ENCODE measurements around the gene FAM222B.
"Not testable (repeated sequence)": the region's sequence is repeated elsewhere in the genome, so short reads cannot be mapped to it uniquely, and the experiment has no call there.

The FAM222B gene

DNA sequence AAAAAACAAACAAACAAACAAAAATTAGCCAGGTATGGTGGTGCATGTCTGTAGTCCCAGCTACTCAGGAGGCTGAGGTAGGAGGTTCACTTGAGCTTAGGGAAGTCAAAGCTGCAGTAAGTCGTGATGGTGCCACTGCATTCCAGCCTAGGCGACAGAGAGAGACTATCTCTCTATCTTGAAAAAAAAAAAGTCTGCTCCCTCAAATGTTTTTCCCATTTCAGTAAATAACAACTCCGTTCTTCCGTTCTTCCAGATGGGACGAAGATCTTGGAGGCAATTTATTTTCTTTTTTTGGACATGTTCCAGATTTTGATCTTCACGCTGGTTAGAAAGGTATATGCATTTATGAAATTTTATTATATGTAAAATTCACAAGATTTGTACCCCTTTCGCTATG is 31.2 kb upstream of the FAM222B start:
- DNase-seq = peak in 2 of 10 donors; percentile 5 to 13
- intact Hi-C loops (cut with DNase I) = no loop called here

DNA sequence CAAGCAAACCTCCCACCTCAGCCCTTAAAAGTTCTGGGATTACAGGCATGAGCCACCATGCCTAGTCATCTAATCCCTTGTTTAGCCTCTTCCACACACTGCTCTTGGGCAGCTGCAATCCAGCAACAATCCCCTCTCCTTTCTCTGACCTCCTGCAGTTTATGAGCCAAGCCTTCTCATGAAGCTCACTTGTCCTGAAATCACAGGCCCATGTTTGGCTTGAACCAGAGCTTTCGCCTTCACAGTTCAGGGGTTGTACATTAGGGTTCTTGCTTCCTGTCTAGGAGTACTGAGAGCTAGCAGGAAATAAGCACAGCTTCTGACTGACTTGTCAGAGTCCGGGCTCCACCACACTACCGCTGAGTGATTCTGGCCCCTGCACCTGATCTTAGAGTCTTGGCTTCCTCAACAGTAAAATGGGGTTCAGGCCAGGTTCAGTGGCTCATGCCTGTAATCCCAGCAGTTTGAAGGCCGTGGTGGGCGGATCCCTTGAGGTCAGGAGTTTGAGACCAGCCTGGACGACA is 28.5 kb upstream of the FAM222B start:
- peak in 1 of 10 donors; percentile 21 for DNase-seq
- intact Hi-C loops (cut with DNase I) = no loop called here

DNA sequence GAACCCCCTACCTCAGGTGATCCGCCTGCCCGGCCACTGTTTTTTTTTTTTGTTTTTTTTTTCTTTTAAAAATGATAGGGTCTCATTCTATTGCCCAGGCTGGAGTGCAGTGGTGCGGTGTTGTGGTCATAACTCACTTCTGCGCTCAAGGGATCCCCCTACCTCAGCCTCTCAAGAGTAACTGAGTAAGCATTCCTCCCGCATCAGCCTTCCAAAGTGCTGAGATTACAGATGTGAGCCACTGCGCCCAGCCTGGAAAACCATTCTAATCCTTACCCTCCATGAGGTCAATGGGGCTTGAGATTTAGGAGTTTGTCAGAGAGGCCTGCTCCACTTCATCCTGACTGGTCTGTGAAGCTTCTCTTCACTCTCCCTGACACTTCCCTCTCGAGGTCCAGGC is 24.7 kb upstream of the FAM222B start:
- intact Hi-C loops (cut with DNase I) = no loop called here
- DNase-seq = no peak

DNA sequence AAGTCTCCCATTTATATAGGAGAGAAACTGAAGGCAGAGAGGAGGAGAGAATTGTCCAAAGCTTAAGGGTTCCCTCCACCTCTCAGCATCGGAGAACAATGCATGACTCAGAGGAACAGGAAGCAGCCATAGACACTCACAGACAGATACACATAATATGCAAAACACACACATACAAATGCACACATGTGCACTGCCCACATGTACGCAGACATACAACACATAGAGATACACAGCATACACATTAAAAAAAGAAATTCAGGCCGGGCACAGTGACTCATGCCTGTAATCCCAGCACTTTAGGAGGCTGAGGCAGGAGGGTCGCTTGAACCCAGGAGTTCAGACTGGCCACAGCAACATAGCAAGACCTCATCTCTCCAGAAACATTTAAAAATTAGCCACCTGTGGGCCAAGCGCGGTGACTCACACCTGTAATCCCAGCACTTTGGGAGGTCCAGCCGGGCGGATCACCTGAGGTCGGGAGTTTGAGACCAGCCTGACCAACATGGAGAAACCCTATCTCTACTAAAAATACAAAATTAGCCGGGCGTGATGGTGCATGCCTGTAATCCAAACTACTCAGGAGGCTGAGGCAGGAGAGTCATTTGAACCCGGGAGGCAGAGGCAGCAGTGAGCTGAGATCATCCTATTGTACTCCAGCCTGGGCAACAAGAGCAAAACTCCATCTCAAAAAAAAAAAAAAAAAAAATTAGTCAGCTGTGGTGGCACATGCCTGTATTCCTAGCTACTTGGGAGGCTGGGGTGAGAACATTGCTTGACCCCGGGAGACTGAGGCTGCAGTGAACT is 23.6 kb upstream of the FAM222B start:
- intact Hi-C loops (cut with DNase I) = no loop called here
- DNase-seq = no peak

DNA sequence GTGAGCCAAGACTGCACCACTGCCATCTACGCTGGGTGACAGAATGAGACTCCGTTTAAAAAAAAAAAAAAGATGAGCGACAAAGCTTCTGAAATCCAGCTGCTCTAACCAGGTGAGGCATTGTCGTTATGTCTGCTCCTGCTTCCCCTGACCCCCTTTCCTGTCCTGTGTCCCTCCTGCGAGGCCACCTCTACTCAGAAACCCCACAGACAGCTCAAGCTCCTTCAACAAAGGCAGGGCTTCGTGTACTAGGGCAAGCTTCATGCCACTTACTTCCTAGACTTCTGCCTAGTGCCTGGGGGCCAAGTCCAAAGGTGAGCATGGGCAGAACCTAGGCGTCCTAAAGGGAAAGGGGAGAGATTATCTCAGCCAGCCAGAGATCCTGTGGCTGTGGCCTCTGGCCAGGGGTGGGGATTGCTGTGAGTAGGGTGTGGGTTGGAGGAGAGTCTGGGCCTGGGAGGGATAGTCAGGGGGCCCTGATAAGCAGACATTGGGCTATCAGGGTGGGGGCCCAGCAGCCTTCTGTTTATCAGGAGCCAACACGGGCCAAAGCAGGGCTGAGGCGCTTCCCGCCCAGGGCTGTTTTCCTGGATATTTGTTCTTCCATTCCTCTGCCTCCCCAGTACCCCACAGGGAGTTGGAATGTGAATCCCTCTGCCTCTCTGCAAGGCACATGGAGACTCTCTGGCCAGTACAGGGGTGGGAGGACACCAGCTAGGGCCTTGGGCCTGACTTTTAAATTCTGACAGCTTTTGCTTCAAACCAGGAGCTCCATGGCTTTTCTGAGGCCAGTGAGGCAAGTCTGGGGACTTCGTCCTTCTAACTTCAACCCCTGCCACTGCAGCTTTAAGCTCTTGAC is 22.6 kb upstream of the FAM222B start:
- DNase-seq = no peak
- intact Hi-C loops (cut with DNase I) = no loop called here

DNA sequence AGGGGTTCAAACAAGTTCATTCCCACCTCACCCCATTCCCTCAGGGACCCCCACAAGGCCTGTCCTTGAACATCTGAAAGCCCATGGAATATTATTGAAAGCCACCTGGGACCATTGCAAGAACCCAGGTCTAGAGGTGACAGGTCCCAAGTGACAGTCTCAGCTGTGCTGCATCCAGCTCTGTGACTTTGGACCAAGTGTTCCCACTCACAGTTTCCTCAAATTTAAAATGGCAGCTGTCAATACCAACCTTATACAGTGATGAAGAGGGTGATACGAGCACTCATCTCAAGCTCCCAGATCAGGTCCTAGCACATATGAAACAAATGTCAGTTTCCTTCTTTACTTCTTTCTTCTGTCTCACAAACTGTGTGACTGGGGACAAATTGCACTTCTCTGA is 21.4 kb upstream of the FAM222B start:
- DNase-seq = peak in 1 of 10 donors; percentile 3
- intact Hi-C loops (cut with DNase I) = no loop called here

DNA sequence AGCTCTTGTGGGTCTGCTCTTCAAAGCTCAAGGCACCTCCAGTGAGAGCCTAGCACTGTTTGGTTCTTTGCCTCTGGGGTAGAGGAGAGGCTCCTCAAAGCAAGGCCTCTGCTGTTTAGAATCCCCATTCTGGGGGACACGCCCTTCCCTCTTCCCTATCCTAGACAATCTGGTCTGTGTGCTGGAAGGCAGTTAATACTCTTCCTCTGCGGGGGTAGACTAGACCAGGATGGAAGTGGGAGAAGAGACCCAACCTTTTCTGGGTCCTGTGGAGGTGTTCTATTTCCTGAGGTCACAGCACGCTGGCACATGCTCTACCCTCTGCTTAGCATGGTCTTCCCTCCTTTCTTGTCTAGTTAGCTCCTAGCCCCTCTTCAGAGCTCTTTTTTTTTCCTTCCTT is 20.0 kb upstream of the FAM222B start:
- intact Hi-C loops (cut with DNase I) = no loop called here
- no peak for DNase-seq

DNA sequence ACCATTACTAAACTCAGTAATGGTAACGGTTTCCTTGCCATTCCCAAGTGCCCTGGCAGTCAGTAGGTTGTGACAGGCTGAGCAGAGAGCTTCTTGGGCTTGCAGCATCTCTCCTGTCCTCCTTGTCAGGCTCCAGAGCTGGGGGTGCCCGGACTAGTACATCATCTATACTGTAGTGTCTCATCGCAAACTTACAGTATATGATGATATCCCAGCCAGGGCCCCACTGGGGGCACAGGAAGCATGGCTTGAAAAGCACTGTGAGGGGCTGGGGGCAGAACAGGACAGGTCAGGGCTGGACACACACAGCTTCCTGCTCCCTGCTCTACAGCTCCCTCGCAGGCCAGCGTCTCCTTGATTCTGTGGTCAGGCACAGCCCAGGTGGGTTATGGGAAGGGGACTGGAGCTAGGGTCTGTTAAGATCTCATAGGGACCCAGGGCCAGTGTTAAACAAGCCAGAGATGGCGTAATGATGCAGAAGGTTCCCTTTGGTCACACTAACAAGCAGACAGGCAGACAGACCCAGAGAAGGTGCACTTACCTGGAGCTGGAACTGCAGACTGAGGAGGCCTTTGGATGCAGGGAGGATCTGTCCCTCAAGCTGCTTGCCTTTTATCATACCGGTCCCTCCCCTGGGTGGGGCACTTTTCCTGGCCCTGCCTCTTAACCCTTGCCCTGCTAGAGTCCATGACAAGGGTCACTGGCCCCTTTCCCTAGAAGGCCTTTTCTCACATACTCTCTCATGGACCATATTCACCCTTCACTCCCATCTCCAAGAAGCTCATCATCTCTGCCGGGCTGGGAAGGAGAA is 19.0 kb upstream of the FAM222B start:
- intact Hi-C loops (cut with DNase I) = no loop called here

DNA sequence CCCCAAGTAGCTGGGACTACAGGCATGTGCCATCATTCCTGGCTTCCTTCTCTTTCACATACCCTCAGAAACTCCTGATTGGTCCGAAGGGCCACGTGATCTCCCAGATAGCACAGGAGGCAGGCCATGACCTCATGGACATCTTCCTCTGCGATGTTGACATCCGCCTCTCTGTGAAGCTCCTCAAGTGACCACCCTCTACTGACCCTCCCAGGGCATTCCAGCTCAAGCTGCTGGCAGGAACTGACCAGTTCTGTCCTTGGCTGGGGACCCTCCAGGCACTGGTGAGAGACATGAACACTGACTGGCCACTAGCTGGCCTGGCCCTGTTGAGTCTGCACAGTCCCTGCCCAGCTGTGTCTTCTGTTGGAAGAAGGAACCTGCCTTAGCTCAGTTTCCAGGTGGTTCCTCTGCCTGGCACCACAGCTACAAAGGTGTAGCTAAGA is 17.8 kb upstream of the FAM222B start:
- intact Hi-C loops (cut with DNase I) = no loop called here
- peak in 2 of 10 donors; percentile 24 to 52 for DNase-seq

More for the DNA sequence above, 19.0 kb upstream of the FAM222B start:
- DNase-seq = peak in 2 of 10 donors; percentile 29 to 51

DNA sequence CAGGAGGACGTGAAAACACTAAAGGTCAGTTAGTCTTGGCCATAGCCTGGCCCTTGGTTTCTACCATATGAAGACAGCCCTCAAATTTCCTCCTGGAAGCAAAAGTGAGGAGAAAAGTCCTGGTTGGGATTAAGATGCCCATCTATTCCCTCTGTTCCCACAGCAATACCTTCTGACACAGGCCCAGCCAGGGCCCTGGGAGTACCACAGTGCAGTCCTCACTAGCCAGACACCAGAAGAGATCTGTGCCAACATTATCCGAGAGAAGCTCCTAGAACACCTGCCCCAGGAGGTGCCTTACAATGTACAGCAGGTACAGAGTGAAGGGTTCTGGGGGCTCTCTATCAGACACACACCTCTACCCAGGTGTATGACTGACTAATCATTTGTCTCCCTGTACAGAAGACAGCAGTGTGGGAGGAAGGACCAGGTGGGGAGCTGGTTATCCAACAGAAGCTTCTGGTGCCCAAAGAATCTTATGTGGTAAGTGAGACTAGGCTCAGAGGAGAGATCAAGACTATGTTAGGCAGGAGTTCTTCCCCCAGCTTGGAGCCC is 16.3 kb upstream of the FAM222B start:
- peak in 2 of 10 donors; percentile 18 to 34 for DNase-seq
- intact Hi-C loops (cut with DNase I) = loop anchor here (5.0 kb wide), 1 partner anchor 38 kb away; the partner anchor contains the start of gene FLOT2

DNA sequence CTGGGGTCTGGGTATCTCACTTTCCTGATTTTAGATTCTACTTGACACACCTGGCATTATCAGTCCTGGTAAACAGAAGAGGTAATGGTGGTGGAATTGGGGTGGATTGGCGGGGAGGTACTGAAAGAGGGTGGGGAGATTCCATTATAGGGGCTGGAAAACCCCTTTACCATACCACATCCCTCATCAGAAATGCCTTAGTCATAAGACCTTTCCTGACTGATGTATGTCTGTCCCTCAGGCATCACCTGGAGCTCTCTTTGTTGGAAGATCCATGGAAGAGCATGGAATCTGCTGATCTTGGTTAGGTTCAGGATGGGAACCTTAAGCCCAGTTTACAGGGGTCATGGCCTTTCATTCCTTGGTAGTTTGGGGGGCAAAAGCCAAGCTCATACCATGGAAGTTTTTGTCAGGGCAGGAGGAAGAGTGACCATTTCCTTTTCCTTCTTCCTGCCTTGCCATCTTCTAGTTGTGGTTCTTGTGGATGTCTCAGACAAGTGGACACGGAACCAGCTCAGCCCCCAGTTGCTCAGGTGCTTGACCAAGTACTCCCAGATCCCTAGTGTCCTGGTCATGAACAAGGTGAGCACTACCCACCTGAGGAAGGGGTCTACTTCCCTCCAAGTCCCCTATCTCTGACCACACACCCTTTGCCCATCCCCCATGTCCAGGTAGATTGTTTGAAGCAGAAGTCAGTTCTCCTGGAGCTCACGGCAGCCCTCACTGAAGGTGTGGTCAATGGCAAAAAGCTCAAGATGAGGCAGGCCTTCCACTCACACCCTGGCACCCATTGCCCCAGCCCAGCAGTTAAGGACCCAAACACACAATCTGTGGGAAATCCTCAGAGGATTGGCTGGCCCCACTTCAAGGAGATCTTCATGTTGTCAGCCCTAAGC is 15.6 kb upstream of the FAM222B start:
- DNase-seq = peak in 2 of 10 donors; percentile 17 to 21
- intact Hi-C loops (cut with DNase I) = loop anchor here (5.0 kb wide), 1 partner anchor 39 kb away; the partner anchor contains the start of gene FLOT2

DNA sequence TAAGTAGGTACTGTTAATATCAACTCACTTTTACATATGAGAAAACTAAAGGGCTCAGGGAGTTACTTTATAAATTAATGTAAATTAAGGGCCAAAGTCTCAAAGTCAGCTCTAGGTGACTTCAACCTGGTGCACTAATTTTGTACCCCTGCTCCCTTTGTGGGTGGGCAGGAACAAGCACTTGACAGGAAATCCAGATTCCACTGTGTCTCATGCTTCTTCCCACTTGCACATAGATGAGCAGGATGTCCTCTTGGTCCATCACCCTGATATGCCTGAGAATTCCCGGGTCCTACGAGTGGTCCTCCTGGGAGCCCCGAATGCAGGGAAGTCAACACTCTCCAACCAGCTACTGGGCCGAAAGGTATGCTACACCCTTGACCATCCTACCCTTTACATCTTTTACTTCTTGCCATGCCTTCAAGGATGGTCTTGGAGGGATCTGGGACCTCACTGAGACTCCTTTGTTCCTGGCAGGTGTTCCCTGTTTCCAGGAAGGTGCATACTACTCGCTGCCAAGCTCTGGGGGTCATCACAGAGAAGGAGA is 13.5 kb upstream of the FAM222B start:
- intact Hi-C loops (cut with DNase I) = loop anchor here (5.0 kb wide), 1 partner anchor 41 kb away; the partner anchor contains the start of gene FLOT2
- DNase-seq = peak in 2 of 10 donors; percentile 4 to 30

DNA sequence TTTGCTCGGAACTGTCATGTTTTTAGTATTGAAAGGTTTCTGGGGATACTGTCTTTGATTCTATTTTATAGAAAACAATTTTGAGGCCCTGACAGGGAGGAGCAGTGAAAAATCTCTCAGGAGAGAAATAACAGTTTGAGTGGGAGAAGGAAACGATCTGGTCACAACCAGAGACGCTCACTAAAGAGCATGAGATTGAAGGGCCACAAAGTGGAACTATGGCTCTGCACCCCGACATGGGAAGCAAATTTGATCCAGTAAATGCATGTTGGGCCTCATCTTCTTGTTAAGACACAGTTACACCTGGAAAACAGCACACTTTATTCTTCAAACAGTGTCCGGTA is 12.7 kb upstream of the FAM222B start:
- DNase-seq = peak in 2 of 10 donors; percentile 4 to 9
- intact Hi-C loops (cut with DNase I) = loop anchor here (5.0 kb wide), 1 partner anchor 42 kb away; the partner anchor contains the start of gene FLOT2

DNA sequence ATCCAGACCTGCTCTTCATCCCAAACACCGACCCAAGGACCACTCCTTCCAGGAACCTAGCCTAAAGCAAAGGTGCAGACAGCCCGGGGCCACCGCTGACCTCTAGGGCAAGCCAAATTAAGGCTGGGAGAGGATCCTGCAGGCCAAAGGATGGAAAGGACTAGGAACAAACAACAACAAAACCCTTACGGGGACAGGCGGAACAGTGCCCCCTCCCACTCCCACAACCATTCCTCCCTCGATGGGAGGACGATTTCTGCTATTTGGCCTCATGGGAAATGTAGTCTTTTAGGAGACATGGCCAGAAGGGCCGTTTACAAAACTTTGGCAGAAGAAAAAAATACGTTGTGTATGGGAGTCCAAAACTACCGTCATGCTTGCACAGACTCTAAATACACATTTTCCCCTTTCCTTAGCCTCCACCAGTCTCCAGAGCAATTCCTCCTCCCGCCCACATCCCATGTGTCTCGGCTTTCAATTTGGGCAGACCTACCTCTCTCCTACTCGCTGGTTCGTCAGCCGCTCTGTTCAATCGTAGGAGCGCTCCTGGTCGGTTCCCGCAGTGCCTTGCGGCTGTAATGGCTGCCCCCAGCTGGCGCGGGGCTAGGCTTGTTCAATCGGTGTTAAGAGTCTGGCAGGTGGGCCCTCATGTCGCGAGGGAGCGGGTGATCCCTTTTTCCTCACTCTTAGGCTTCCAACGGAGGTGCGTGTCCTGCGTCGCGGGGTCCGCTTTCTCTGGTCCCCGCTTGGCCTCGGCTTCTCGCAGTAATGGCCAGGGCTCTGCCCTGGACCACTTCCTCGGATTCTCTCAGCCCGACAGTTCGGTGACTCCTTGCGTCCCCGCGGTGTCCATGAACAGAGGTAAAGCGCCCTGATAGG is 12.1 kb upstream of the FAM222B start, which contains the start of gene ERAL1:
TSS of gene ERAL1 (plus strand) at position 560 of the 879 bp plus-strand sequence. CDS start at position 579, 19 bp downstream.
- intact Hi-C loops (cut with DNase I) = loop anchor here (5.0 kb wide), 1 partner anchor 43 kb away; the partner anchor contains the start of gene FLOT2
- peak; percentile 81 to 98 (median 90) for DNase-seq

DNA sequence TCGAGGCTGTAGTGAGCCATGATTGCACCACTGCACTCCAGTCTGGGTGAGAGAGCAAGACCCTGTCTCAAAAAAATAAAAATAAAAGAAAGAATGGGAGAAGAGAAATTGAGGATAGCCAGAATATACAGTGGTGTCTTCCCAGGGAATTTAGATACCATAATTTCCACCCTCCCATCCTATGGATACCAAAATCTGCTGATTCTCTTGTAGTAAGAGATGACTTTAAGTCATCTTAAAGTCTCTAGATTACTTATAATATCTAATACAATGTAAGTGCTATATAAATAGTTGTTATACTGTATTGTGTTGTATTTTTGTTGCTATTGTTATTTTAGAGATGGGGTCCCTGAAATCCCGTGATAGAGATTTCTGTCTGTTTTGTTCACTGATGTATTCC is 10.7 kb upstream of the FAM222B start:
- intact Hi-C loops (cut with DNase I) = no loop called here

DNA sequence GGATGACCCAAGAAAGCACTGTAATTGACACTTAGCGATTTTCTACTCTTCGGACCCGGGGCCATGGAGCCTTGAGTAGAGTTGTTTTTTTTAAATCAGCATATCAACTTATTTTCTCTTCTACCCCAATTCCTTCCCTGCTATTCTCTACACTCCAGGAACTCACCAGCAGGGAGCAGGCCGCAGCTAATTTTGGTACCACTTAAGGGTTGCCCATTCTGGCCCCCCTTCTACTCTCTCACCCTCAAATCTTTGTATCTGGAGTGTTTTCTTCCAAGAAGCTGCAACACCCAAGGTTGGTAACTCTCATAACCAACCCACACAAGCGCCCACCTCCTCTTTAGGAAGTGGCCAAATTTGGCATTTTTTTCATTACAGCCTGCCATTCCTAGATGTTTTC is 6.7 kb upstream of the FAM222B start:
- peak in 3 of 10 donors; percentile 11 to 50 (median 49) for DNase-seq
- intact Hi-C loops (cut with DNase I) = no loop called here

More for the DNA sequence above, 10.7 kb upstream of the FAM222B start:
- peak in 2 of 10 donors; percentile 22 to 50 for DNase-seq

DNA sequence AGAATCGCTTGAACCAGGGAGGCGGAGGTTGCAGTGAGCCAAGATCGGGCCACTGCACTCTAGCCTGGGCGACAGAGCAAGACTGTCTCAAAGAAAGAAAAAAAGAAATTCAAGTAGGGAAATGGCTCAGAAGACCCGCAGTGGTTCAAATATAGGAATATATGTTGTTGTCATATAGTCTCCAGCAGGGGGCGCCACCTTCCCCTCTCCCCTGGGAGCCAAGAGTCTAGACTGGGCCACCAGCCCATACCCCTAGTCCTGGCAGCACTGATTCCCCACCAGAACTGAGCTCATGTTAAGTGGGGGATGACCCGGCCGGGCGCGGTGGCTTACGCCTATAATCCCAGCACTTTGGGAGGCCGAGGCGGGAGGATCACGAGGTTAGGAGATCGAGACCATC is 6.1 kb upstream of the FAM222B start:
- DNase-seq = peak in 3 of 10 donors; percentile 13 to 72 (median 50)
- intact Hi-C loops (cut with DNase I) = not testable (repeated sequence)

Data from posterior cingulate gyrus (tissue), 11 donors.